DMS 273 treated with DMSO at 0.1 percent for 48 hours (cell line): ENCODE measurements around the gene PKD1.

ENCODE experiments used
- DNase-seq: peaks from one replicate; lab custom pipeline; 2025; lab: John Stamatoyannopoulos, UW

The PKD1 gene

GRCh38 chr16:2135770-2136490, at the start of gene PKD1:
Gene PKD1 (minus strand): TSS chr16:2135898. CDS start chr16:2135689, 209 bp downstream.
- peak; percentile 67 for DNase-seq

- no peak for DNase-seq
Measured at GRCh38 chr16:2184962-2185361, 49.3 kb upstream of the PKD1 start.

GRCh38 chr16:2184346-2184745, 48.6 kb upstream of the PKD1 start:
- no peak for DNase-seq

- DNase-seq, result no peak
Measured at GRCh38 chr16:2183671-2184070, 48.0 kb upstream of the PKD1 start.

- no peak for DNase-seq
Measured at GRCh38 chr16:2181952-2182351, 46.3 kb upstream of the PKD1 start.

- DNase-seq, result no peak
Measured at GRCh38 chr16:2180962-2181923, 45.5 kb upstream of the PKD1 start.

GRCh38 chr16:2180461-2180860, 44.8 kb upstream of the PKD1 start:
- no peak for DNase-seq

- DNase-seq, result no peak
Measured at GRCh38 chr16:2179576-2179975, 43.9 kb upstream of the PKD1 start.

GRCh38 chr16:2179107-2179501, 43.4 kb upstream of the PKD1 start:
- no peak for DNase-seq

GRCh38 chr16:2178321-2179106, 42.8 kb upstream of the PKD1 start:
- DNase-seq, result no peak

- DNase-seq, result no peak
Measured at GRCh38 chr16:2177561-2177960, 41.9 kb upstream of the PKD1 start.

- no peak for DNase-seq
Measured at GRCh38 chr16:2177101-2177500, 41.4 kb upstream of the PKD1 start.

- no peak for DNase-seq
Measured at GRCh38 chr16:2176047-2176446, 40.3 kb upstream of the PKD1 start.

- DNase-seq, result no peak
Measured at GRCh38 chr16:2175454-2175853, 39.8 kb upstream of the PKD1 start.

- DNase-seq, result no peak
Measured at GRCh38 chr16:2174396-2175131, 38.9 kb upstream of the PKD1 start.

GRCh38 chr16:2173916-2174315, 38.2 kb upstream of the PKD1 start:
- no peak for DNase-seq

GRCh38 chr16:2173366-2173765, 37.7 kb upstream of the PKD1 start:
- no peak for DNase-seq

- DNase-seq, result no peak
Measured at GRCh38 chr16:2172688-2173335, 37.1 kb upstream of the PKD1 start.

GRCh38 chr16:2171601-2172178, 36.0 kb upstream of the PKD1 start:
- DNase-seq, result no peak

- no peak for DNase-seq
Measured at GRCh38 chr16:2170587-2171435, 35.1 kb upstream of the PKD1 start.
